Omental fat pad (tissue), 4 donors: Measurements from ENCODE around the gene SELENOM. TPM values are rescaled to one million over a fixed set of nuclear protein-coding genes. Genes with fewer than 3 reads are reported as not detected.

ENCODE experiments used
- ATAC-seq: fragments of 150-250 bp; one replicate; pipeline ENCODE4 v1.9.1; 2016; ENCODE audit warnings: mild to moderate bottlenecking, moderate library complexity; ENCODE audit not compliant: low FRiP score
- DNase-seq: peaks from one replicate; pipeline ENCODE4 v3.0.0-alpha.2; 2019; ENCODE audit warnings: low spot score
- CTCF ChIP-seq, 3 donors: fragments of 450-650 bp; IDR thresholded peaks; one replicate each; pipeline ENCODE4 v1.5.1; 2016 to 2017; ENCODE audit warnings: antibody characterized with exemption in 3 of 3, mild to moderate bottlenecking in 3 of 3, moderate library complexity in 2 of 3
- total RNA-seq, 4 donors: library from RNA; depleted of rRNA; stranded (reverse); fragments of >200 nt; gene quantifications; one replicate each; pipeline ENCODE4 v1.1.0, GENCODE V29; 2016

Gene SELENOM
- total RNA-seq, 4 donors from 2014 or later = 162 to 346 (median 230) TPM

- ATAC-seq (no peak), DNase-seq (no peak)
- no peak for TF ChIP-seq CTCF (IDR thresholded peaks at IDR 0.05)
These were observed 4.3 kb downstream of the SELENOM start for GRCh38 chr22:31103111-31103510.

GRCh38 chr22:31102441-31103081 is 4.8 kb downstream of the SELENOM start:
- TF ChIP-seq CTCF (IDR thresholded peaks at IDR 0.05) = no peak
- peak; percentile 67 for DNase-seq
- ATAC-seq = peak; percentile 69

DNA sequence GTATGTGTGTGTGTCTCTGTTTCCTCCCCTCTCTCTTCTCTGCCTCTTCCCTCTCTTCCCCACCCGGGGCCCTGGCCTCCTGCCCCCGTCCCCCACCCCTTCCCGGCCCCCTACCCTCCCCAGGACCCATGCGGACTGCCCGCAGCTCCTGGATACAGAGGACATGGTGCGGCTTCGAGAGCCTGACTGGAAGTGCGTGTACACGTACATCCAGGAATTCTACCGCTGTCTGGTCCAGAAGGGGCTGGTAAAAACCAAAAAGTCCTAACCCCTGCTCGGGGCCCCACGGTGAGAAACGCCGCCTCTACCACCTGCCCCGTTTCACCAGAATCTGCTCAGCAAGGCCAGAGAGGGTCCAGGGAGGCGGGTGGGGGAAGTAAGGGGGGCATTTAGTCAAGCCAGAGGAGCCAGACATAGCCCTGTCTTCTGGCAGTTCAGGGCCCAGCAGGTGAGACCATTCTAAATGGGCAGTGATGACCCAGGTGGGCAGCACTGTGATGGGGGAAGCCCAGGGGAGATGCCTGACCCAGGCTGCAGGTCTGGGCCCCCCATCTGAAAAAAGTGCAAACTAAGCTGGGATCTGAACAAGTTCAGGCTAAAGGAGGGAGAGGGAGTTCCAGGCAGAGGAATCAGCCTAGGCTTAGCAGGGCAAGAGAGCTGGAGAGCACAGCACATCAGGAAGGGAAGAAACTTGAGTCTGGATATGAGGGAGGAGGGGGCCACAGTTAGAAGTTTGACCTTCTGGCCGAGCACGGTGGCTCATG is 6.4 kb downstream of the SELENOM start:
- TF ChIP-seq CTCF (IDR thresholded peaks at IDR 0.05) = no peak
- no peak for ATAC-seq
- no peak for DNase-seq

- DNase-seq (no peak), ATAC-seq (no peak)
- no peak for TF ChIP-seq CTCF (IDR thresholded peaks at IDR 0.05)
These were observed 7.3 kb downstream of the SELENOM start for GRCh38 chr22:31099841-31100761.

- ATAC-seq = no peak
These were observed 8.0 kb downstream of the SELENOM start for GRCh38 chr22:31099386-31099785.

DNA sequence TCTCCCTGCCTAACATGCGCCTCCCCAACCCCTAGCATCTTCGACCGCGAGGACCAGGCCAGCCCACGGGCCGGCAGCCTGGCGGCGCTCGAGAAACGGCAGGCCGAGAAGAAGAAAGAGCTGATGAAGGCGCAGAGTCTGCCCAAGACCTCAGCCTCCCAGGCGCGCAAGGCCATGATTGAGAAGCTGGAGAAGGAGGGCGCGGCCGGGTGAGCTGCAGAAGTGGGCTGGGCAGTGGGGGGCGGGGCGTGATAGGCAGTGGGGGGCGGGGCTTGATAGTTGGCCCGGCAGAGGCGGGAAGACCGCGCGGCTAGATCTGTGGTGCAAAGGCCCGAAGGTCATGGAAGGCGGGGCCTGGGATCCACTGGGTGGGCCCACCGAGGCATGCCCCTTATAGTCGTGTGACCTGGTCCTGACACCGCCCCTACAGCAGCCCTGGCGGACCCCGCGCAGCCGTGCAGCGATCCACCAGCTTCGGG is 8.7 kb downstream of the SELENOM start:
- no peak for DNase-seq
- ATAC-seq = no peak
- no peak for TF ChIP-seq CTCF (IDR thresholded peaks at IDR 0.05)

More at GRCh38 chr22:31099386-31099785, 8.0 kb downstream of the SELENOM start:
- no peak for DNase-seq
- no peak for TF ChIP-seq CTCF (IDR thresholded peaks at IDR 0.05)
